Erythroblast (primary cell): ENCODE measurements around the gene RNF152.

ENCODE experiments used
- GATA1 ChIP-seq: IDR thresholded peaks from 2 replicates; pipeline ENCODE4 v1.6.1; 2011; ENCODE audit warnings: low read depth, mild to moderate bottlenecking, control low read depth, low read length, moderate library complexity
- POLR2A ChIP-seq: IDR thresholded peaks from 2 replicates; pipeline ENCODE4 v1.6.1; 2011; ENCODE audit warnings: mild to moderate bottlenecking, low read length

GRCh38 chr18:61860302-61860701 lies 32.5 kb downstream of the RNF152 start:
- TF ChIP-seq POLR2A, result no peak
- TF ChIP-seq GATA1, result no peak
